PC-3 (cell line): ENCODE data around the gene PRADC1. TPM values are rescaled to one million over a fixed set of nuclear protein-coding genes. Genes with fewer than 3 reads are reported as not detected.
A peak's percentile ranks its signal among the peaks of the same experiment; 100 is the strongest.

Source experiments
- ATAC-seq: fragments of 200-7000 bp; cut with Tn5 transposase; 2 replicates; pipeline ENCODE4 v1.9.1; 2020; ENCODE audit warnings: mild to moderate bottlenecking, moderate library complexity
- BruUV-seq: library from RNA; stranded (reverse); fragments of 400-500 nt; replicated peaks from 2 replicates; lab custom pipeline; 2021; lab: Mats Ljungman, UMichigan
- CTCF ChIA-PET: fragments of 300-600 bp; sonication (Branson Sonifier 250); formaldehyde crosslinking; loops from one replicate; lab custom pipeline; 2022; ENCODE audit warnings: antibody characterized with exemption; lab: Charles Lee
- POLR2A ChIA-PET: fragments of 300-600 bp; sonication (Branson Sonifier 250); formaldehyde crosslinking; loops from one replicate; lab custom pipeline; 2022; ENCODE audit warnings: antibody characterized with exemption; ENCODE audit not compliant: unreplicated experiment; lab: Charles Lee
- DNase-seq: peaks from one replicate; pipeline ENCODE4 v3.0.0-alpha.2; 2015
- H2AFZ ChIP-seq: fragments of 300-600 bp; sonication (generic); 2 replicates; pipeline ENCODE4 v1.6.0; 2016; ENCODE audit warnings: antibody characterized with exemption, low read length
- H3F3A ChIP-seq: fragments of 300-600 bp; sonication (generic); one replicate; pipeline ENCODE4 v1.6.0; 2017; ENCODE audit warnings: antibody characterized with exemption, low read length, control low read depth, mild to moderate bottlenecking; ENCODE audit not compliant: unreplicated experiment
- H3K27ac ChIP-seq: fragments of 300-600 bp; sonication (generic); 2 replicates; pipeline ENCODE4 v1.5.1; 2016; ENCODE audit warnings: mild to moderate bottlenecking, low read length
- H3K27me3 ChIP-seq: fragments of 300-600 bp; sonication (generic); 2 replicates; pipeline ENCODE4 v1.6.1; 2016; ENCODE audit warnings: low read length, mixed read lengths
- H3K36me3 ChIP-seq: fragments of 300-600 bp; sonication (generic); 2 replicates; pipeline ENCODE4 v1.6.1; 2016; ENCODE audit warnings: low read depth, mixed run types, low read length, mixed read lengths
- H3K4me1 ChIP-seq: fragments of 300-600 bp; sonication (generic); 2 replicates; pipeline ENCODE4 v1.5.1; 2016; ENCODE audit warnings: low read length; ENCODE audit not compliant: insufficient read depth
- H3K4me2 ChIP-seq: fragments of 300-600 bp; sonication (generic); 2 replicates; pipeline ENCODE4 v1.6.0; 2016; ENCODE audit warnings: low read length
- H3K4me3 ChIP-seq: fragments of 300-600 bp; sonication (generic); 2 replicates; pipeline ENCODE4 v1.5.1; 2016; ENCODE audit warnings: mild to moderate bottlenecking, low read length, mixed read lengths
- H3K79me2 ChIP-seq: fragments of 300-600 bp; sonication (generic); 2 replicates; pipeline ENCODE4 v1.6.1; 2017; ENCODE audit warnings: low read length, mixed read lengths
- H3K9ac ChIP-seq: fragments of 300-600 bp; sonication (generic); 2 replicates; pipeline ENCODE4 v1.6.0; 2016; ENCODE audit warnings: mild to moderate bottlenecking, low read length
- H3K9me2 ChIP-seq: fragments of 300-600 bp; sonication (generic); replicated peaks from 2 replicates; pipeline ENCODE4 v1.6.1; 2016; ENCODE audit warnings: mixed run types, low read length, mixed read lengths
- H3K9me3 ChIP-seq: fragments of 300-600 bp; sonication (generic); 2 replicates; pipeline ENCODE4 v1.6.1; 2016; ENCODE audit warnings: low read length, mixed read lengths
- H4K20me1 ChIP-seq: fragments of 300-600 bp; sonication (generic); 2 replicates; pipeline ENCODE4 v1.6.1; 2016; ENCODE audit warnings: low read length, mixed read lengths
- CTCF ChIP-seq: fragments of 300-600 bp; sonication (generic); conservative IDR thresholded peaks from 2 replicates; pipeline ENCODE4 v1.5.1; 2017; ENCODE audit warnings: antibody characterized with exemption, low read depth, mild to moderate bottlenecking, low read length
- EZH2 ChIP-seq: fragments of 300-600 bp; sonication (generic); IDR thresholded peaks from one replicate; pipeline ENCODE4 v1.6.1; 2017; ENCODE audit warnings: antibody characterized with exemption, mild to moderate bottlenecking, low read length; ENCODE audit not compliant: unreplicated experiment
- EZH2phosphoT487 ChIP-seq: fragments of 300-600 bp; sonication (generic); IDR thresholded peaks from 2 replicates; pipeline ENCODE4 v1.6.1; 2018; ENCODE audit warnings: mild to moderate bottlenecking, antibody characterized with exemption, low read length, borderline replicate concordance
- intact Hi-C: fragments of 100-400 bp; cut with micrococcal nuclease; formaldehyde crosslinking; loops from 2 replicates; pipeline ENCODE4 v1.9.0; 2023
- total RNA-seq: library from RNA; depleted of rRNA; stranded (reverse); fragments of >200 nt; gene quantifications from 2 replicates; pipeline ENCODE4 v1.2.3, GENCODE V29; 2014

The PRADC1 gene
- total RNA-seq, 1 experiment from 2014 or later: 62.5 TPM

- H3K9ac ChIP-seq: no peak overlapping the region
- H3K36me3 ChIP-seq: no peaks in the 10 kb centered on the region
- H2AFZ ChIP-seq: no peak overlapping the region
- H4K20me1 ChIP-seq: no peaks in the 10 kb centered on the region
- no peaks in the 10 kb centered on the region for H3F3A ChIP-seq
- no peak overlapping the region for H3K4me3 ChIP-seq
- H3K4me1 ChIP-seq: no peaks in the 10 kb centered on the region
- H3K9me3 ChIP-seq: no peaks in the 10 kb centered on the region
- H3K79me2 ChIP-seq: no peaks in the 10 kb centered on the region
- ChIA-PET CTCF (interaction anchor here (0.6 kb wide), 1 partner anchor 1449 kb away, joined by 4 read pairs; no protein-coding TSS in a partner anchor), POLR2A (no interaction called here)
- DNase-seq (peak; percentile 58), ATAC-seq (peak; percentile 80)
- no TSS peak for BruUV-seq
- no peak overlapping the region for H3K4me2 ChIP-seq
- no peak for TF ChIP-seq EZH2phosphoT487
- TF ChIP-seq CTCF: peak; percentile 60
- no peaks in the 10 kb centered on the region for H3K27me3 ChIP-seq
- no peaks in the 10 kb centered on the region for H3K9me2 ChIP-seq
- intact Hi-C loops: no loop called here
- no peak overlapping the region for H3K27ac ChIP-seq
Observed at GRCh38 chr2:73260338-73260984, 27.4 kb upstream of the PRADC1 start.

GRCh38 chr2:73259704-73260337, 26.8 kb upstream of the PRADC1 start:
- H3K27me3 ChIP-seq: no peaks in the 10 kb centered on the region
- TF ChIP-seq EZH2phosphoT487 (no peak), CTCF (no peak), EZH2 (no peak)
- no peak overlapping the region for H3K4me2 ChIP-seq
- DNase-seq (no peak), ATAC-seq (no peak)
- H3K36me3 ChIP-seq: no peaks in the 10 kb centered on the region
- POLR2A ChIA-PET: no interaction called here
- H2AFZ ChIP-seq: no peak overlapping the region
- no peaks in the 10 kb centered on the region for H3K9me3 ChIP-seq
- CTCF ChIA-PET: interaction anchor here (0.6 kb wide), 1 partner anchor 1450 kb away, joined by 4 read pairs; no protein-coding TSS in a partner anchor
- H3K9ac ChIP-seq: no peak overlapping the region
- no peak overlapping the region for H3K27ac ChIP-seq
- no peaks in the 10 kb centered on the region for H3K79me2 ChIP-seq
- H3K9me2 ChIP-seq: no peaks in the 10 kb centered on the region
- no peak overlapping the region for H3K4me3 ChIP-seq
- BruUV-seq: no TSS peak
- H4K20me1 ChIP-seq: no peaks in the 10 kb centered on the region
- no peaks in the 10 kb centered on the region for H3K4me1 ChIP-seq
- H3F3A ChIP-seq: no peaks in the 10 kb centered on the region
- intact Hi-C loops: no loop called here

- H3F3A ChIP-seq: no peaks in the 10 kb centered on the region
- ATAC-seq (no peak), DNase-seq (no peak)
- BruUV-seq: no TSS peak
- no peak overlapping the region for H3K27ac ChIP-seq
- H3K9me3 ChIP-seq: no peaks in the 10 kb centered on the region
- no peak overlapping the region for H3K4me2 ChIP-seq
- ChIA-PET POLR2A (no interaction called here), CTCF (no interaction called here)
- H4K20me1 ChIP-seq: no peaks in the 10 kb centered on the region
- H3K4me1 ChIP-seq: no peaks in the 10 kb centered on the region
- H3K9me2 ChIP-seq: no peaks in the 10 kb centered on the region
- H2AFZ ChIP-seq: no peak overlapping the region
- H3K4me3 ChIP-seq: no peak overlapping the region
- TF ChIP-seq EZH2phosphoT487: no peak
- no peak for TF ChIP-seq CTCF
- TF ChIP-seq EZH2: no peak
- H3K9ac ChIP-seq: no peak overlapping the region
- no peaks in the 10 kb centered on the region for H3K36me3 ChIP-seq
- H3K27me3 ChIP-seq: no peaks in the 10 kb centered on the region
- no peaks in the 10 kb centered on the region for H3K79me2 ChIP-seq
- intact Hi-C loops: no loop called here
Observed at GRCh38 chr2:73259276-73259675, 26.2 kb upstream of the PRADC1 start.
